KOPT-K1 (cell line): ENCODE results near the gene CXCL3.
"Not testable (repeated sequence)": the region's sequence is repeated elsewhere in the genome, so short reads cannot be mapped to it uniquely, and the experiment has no call there.

Experiments used
- H3K27ac ChIP-seq: fragments of 200-600 bp; sonication (generic); 2 replicates; pipeline ENCODE4 v1.5.1; 2016; ENCODE audit warnings: antibody characterized with exemption, mild to moderate bottlenecking, low read depth, low read length; ENCODE audit not compliant: poor library complexity, severe bottlenecking
- H3K36me3 ChIP-seq: fragments of 200-600 bp; sonication (generic); 2 replicates; pipeline ENCODE4 v1.5.1; 2017; ENCODE audit warnings: antibody characterized with exemption, mild to moderate bottlenecking, low read length, moderate library complexity; ENCODE audit not compliant: insufficient read depth
- H3K9me3 ChIP-seq: fragments of 200-600 bp; sonication (generic); 2 replicates; pipeline ENCODE4 v1.5.1; 2017; ENCODE audit warnings: antibody characterized with exemption, low read length, mild to moderate bottlenecking; ENCODE audit not compliant: insufficient read depth, poor library complexity, severe bottlenecking

Gene CXCL3

DNA sequence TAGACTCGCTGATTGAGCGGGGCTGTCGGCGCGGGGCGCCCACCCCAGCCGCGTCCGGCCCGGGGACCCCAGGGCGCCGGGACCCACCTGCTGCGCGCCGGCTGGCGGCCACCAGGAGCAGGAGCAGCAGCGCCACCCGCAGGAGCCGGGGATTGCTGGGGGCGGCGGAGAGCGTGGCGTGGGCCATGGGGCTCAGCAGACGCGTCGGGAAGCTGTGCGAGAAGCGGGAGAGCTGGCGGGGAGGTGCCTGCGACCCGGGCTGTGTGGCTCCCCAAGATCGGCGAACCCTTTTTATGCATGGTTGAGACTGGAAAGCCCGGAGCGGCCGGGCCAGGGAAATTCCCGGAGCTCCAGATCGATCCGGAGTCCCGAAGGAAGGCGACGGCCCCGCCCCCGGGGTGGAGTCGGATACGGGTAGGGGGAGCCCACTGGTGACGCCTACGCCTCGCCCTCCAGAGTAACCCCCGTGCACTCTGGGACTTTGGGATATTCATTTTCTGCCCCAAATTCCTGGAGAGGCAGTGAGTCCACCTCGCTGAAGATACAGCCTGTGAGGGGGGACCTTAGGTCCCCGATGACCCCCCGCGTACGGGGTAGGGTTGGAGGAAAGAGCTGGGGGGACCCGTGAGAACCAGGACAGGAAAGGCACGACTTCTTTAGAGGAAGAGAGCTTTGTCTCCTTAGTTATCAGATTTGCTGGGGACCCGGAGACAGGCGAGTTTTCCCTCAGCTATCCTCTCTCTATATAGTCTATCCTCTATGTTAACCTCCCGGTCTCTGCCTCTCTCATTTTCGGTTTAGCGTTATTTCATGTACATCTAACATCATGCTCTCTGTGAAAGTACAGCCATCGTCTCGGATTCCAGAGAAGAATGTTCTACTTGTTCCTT lies at the start of gene CXCL3:
TSS of gene CXCL3 (minus strand) at position 265 of the 890 bp plus-strand sequence. CDS start at position 187, 78 bp downstream.
- no peak within 1 kb of the TSS for H3K27ac ChIP-seq
- H3K36me3 ChIP-seq, result no peaks in the 10 kb centered on the region
- peaks cover 9% of the 10 kb centered on the region for H3K9me3 ChIP-seq

DNA sequence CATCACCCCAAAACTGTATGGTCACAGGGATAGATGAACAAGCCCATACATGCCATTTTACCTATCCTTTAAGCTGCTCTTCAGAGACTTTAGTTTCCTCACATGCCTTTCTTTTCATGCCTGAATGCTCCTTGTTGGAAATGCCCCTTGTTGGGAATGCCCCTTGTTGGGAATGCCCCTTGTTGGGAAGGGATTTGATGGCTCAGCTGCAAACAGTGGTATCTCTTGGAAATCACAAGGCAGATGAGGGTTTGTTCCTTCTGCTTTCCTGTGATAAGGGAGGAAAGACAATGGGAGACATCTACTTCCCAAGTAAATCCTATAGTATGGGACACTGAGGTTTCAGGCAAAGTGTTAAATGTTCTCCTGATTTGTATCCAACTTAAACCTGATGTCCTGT lies 49.0 kb upstream of the CXCL3 start:
- Histone ChIP-seq H3K36me3 (no peaks in the 10 kb centered on the region), H3K9me3 (no peaks in the 10 kb centered on the region), H3K27ac (no peak overlapping the region)

DNA sequence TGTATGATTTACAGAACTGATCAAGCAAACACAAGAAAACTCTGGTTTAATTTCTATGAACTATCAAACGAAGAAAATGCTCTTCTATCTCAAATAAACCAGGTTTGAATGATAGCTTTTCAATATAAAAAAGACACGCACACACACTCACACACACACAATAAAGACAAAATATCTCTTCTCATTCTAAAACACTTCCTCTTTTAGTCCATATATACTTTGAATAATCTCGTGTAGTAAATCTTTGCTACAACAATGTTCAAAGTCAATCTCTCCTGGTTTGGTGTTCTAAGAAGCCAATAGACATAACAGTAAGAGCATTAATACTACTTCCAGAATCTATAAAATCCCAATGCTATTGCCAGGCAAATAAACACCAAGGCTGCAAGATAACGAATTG lies 47.2 kb upstream of the CXCL3 start:
- H3K36me3 ChIP-seq, result no peaks in the 10 kb centered on the region
- H3K27ac ChIP-seq, result no peak overlapping the region
- H3K9me3 ChIP-seq, result no peaks in the 10 kb centered on the region

DNA sequence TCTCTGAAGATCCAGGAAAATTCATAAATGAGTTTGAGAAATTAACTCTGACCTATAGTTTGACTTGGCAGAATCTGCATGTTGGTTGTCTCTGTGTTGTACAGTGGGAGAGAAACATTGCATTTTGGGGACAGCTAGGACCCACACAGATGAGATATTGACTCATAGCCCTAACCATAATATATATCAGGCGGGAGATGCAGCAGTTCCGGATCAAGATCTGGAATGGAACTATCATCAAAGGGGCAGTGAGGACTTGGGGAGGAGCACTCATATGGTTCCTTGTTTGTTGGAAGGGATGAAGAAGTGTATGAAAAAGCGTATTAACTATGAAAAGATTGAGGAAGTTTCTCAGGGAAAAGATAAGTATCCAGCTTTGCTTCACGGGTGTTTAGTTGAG lies 46.5 kb upstream of the CXCL3 start:
- Histone ChIP-seq H3K27ac (no peak overlapping the region), H3K36me3 (no peaks in the 10 kb centered on the region), H3K9me3 (no peaks in the 10 kb centered on the region)

DNA sequence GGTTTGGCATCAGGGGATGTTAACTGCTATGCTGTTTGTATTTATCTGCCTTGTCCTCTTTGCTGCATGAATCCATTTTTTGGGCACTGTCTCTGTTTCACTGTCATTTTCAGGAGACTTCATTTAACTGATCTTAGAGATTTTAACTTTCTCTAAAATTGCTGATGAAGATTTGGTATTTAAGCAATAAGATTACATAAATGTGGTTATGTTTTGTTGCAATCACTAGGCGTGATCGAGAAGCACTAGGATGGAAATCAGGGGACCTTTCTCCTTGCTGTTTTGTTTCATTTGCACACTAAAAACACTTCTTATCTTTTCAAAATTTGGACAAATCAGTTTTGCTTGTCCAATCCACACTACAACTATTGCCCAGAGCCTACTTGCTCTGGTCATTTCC lies 45.1 kb upstream of the CXCL3 start:
- Histone ChIP-seq H3K9me3 (no peaks in the 10 kb centered on the region), H3K36me3 (no peaks in the 10 kb centered on the region), H3K27ac (no peak overlapping the region)

DNA sequence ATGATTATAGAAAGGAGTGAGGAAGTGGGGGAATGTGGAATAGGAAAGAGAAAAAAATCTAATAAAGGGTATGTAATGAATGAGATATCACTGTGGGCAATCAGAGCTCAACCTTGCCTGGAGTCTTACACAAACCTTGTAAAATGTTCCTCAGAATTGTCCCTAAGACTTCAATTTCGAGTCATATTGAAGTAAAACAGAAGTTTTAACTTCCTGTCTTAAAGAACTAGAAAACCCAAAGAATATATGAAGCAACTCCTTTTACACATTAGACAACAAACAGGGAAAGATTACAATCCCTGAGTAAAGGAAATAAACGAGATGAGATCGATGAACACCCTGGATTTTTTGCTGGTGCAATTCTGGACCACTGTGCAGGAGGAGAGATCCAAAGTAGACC lies 42.5 kb upstream of the CXCL3 start:
- H3K27ac ChIP-seq, result no peak overlapping the region
- H3K36me3 ChIP-seq, result no peaks in the 10 kb centered on the region
- no peaks in the 10 kb centered on the region for H3K9me3 ChIP-seq

DNA sequence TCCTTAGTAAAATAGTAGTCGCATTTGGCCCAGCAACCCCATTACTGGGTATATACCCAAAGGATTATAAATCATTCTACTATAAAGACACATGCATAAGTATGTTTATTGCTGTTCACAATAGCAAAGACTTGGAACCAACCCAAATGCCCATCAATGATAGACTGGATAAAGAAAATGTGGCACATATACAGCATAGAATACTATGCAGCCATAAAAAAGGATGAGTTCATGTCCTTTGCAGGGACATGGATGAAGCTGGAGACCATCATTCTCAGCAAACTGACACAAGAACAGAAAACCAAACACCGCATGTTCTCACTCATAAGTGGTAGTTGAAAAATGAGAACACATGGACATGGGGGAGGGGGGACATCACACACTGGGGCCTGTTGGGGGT lies 41.9 kb upstream of the CXCL3 start:
- not testable (repeated sequence) for H3K36me3 ChIP-seq, H3K9me3 ChIP-seq, H3K27ac ChIP-seq

DNA sequence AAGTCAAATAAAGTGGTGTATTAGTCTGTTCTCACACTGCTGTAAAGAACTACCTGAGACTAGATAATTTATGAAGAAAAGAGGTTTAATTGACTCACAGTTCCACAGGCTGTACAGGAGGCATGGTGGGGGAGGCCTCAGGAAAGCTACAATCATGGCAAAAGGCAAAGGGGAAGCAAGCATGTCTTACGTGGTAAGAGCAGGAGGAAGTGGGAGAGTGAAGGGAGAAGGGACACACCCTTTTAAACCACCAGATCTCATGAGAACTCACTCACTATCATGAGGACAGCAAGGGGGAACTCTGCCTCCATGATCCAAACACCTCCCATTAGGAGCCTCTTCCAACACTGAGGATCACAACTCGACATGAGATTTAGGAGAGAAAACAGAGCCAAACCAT lies 40.5 kb upstream of the CXCL3 start:
- H3K9me3 ChIP-seq, H3K36me3 ChIP-seq, H3K27ac ChIP-seq: not testable (repeated sequence)

DNA sequence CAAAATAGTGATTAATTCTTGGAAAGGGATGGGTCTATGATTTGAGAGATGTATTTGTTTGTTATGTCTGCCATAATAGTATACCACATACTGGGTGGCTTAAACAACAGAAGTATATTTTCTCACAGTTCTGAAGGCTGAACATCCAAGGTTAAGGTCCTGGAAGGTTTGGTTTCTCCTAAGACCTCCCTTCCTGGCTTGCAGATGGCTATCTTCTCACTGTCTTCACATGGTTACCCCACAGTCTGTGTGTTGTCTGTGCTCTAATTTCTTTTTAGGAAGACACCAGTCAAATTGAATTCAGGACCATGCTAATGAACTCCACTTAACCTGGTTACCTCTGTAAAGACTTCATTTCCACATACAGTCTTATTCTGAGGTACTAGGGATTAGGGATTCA lies 34.9 kb upstream of the CXCL3 start:
- Histone ChIP-seq H3K27ac (no peak overlapping the region), H3K9me3 (no peaks in the 10 kb centered on the region), H3K36me3 (no peaks in the 10 kb centered on the region)

DNA sequence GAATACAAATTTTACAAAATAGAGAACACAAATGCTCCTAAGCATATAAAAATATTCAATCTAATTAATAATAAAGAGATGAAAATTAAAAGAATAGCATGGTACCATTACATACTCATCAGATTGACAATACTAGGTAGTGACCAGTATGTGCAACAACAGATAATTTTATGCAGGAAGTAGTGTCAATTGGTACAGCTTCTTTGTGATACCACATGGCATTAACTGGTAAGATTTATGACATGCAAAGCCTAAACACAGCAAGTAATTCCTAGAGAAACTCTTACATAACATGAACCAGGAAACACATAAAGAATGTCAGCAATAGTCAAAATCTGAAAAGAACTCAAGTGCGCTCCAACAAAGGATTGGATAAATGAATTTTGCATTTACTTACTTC lies 34.2 kb upstream of the CXCL3 start:
- Histone ChIP-seq H3K9me3 (no peaks in the 10 kb centered on the region), H3K27ac (no peak overlapping the region), H3K36me3 (no peaks in the 10 kb centered on the region)

DNA sequence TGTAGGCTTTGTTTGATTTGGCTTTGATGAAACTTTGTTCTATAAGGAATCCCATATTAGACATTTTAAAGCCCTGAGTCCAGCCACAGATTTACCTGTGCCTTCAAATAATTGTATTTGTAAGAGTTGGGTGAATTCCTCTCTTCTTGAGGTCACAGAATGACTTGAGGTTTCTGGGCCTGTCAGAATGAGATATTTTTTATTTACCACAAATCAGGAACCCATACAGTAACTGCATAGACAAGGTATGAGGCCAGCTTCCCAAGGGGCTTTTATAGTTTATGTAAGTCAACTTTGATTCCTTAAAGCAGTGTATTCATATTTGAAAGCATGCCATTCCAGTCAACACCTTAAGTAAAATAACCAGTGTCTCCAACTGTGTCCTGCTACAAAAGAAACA lies 29.1 kb upstream of the CXCL3 start:
- H3K27ac ChIP-seq, result no peak overlapping the region

DNA sequence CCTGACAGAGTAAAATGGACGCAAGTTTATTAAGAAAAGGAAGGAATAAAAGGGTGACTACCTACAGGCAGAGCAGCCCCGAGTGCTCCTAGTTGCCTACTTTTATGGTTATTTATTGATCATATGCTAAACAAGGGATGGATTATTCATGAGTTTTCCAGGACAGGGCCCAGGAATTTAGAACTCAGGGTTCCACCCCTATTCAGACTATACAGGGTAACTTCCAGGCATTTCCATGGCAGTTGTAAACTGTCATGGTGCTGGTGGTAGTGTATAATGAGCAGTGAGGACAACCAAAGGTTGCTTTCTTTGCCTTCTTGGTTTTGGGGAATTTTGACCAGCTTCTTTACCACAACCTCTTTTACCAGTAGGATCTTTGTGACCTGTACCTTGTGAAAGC lies 27.7 kb upstream of the CXCL3 start:
- H3K27ac ChIP-seq, result no peak overlapping the region
- H3K36me3 ChIP-seq, result no peaks in the 10 kb centered on the region
- H3K9me3 ChIP-seq, result no peaks in the 10 kb centered on the region

More for the DNA sequence above, 29.1 kb upstream of the CXCL3 start:
- no peaks in the 10 kb centered on the region for H3K9me3 ChIP-seq
- H3K36me3 ChIP-seq, result no peaks in the 10 kb centered on the region

DNA sequence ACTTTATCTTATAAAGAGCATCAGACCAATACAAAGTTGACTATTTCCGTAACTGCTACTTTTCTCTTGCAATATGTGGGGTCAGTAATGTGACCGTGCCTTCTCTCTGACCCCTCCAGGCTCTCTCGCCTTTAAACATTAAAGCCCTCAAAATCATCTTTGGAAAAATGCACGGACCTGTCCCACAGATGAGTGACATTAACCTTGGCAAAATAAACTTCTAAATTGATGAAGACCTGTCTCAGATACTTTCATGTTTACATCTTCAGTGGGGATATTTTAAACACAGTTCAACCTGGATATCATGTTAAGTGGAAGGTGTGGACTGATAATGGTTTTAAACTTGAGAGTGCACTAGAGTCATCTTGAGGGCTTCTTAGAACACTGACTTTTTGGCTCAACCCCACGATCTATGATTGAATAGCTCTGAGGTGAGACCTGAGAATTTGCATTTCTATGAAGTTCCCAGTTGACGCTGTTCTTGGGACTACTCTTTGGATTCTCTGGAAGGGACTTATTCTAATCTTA lies 26.7 kb upstream of the CXCL3 start:
- no peaks in the 10 kb centered on the region for H3K9me3 ChIP-seq
- H3K27ac ChIP-seq, result no peak overlapping the region
- no peaks in the 10 kb centered on the region for H3K36me3 ChIP-seq

DNA sequence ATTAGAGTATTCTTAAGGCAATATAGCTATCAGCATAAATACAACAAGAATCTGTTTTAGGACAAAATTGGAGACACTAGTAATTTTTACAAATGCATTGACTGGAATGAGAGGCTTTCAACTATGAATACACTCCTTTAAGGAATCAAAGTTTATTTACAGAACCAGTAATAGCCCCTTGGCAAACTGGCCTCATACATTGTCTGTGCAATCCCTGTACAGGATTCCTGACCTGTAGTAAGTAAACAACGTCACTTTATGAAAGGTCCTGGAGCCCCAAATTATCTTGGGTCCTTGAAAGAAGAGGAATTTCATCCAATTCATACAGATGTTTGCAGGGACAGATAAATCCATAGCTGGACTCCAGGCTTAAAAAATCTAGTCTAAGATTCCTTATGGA lies 25.4 kb upstream of the CXCL3 start:
- no peaks in the 10 kb centered on the region for H3K36me3 ChIP-seq
- H3K9me3 ChIP-seq, result no peaks in the 10 kb centered on the region
- H3K27ac ChIP-seq, result no peak overlapping the region

DNA sequence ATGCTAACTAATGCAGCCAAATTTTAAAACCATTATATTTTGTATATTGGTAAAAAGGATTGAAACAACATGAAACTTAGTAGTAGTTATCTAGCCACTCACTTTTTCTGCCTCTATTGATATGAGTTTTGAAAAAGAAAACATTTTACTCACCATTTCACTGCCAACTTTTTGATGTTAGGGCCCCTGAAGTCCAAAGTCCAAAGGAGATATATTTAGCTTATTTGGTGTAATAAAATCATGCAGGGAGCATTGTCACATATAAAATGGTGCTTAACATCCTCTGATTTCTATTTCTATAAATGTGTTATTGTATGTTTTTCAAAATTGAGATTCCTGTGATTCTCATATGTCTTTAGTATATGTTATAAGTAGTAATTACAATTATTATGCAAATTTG lies 24.5 kb upstream of the CXCL3 start:
- Histone ChIP-seq H3K36me3 (no peaks in the 10 kb centered on the region), H3K27ac (no peak overlapping the region), H3K9me3 (no peaks in the 10 kb centered on the region)

DNA sequence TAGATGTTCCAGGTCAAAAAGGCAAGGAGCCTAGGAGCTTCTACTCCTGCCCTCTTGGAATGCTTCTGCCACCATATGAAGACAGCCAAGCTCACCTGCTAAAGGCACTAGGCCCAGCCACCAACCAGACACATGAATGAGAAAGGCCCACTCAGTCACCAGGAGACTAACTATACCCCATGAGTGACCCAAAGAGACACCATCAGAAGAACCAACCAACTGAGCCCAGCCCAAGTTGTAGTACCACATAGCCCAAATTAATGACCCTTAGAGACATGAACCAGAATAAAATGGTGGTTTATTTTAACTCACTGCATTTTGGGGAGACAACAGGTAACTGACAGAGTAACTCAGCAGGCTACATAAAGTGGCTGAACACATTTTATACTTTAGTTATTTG lies 22.9 kb upstream of the CXCL3 start:
- Histone ChIP-seq H3K36me3 (no peaks in the 10 kb centered on the region), H3K27ac (no peak overlapping the region), H3K9me3 (no peaks in the 10 kb centered on the region)
